ENCODE results near the gene ARFRP1.
A peak's percentile ranks its signal among the peaks of the same experiment; 100 is the strongest.

Gene ARFRP1

DNA sequence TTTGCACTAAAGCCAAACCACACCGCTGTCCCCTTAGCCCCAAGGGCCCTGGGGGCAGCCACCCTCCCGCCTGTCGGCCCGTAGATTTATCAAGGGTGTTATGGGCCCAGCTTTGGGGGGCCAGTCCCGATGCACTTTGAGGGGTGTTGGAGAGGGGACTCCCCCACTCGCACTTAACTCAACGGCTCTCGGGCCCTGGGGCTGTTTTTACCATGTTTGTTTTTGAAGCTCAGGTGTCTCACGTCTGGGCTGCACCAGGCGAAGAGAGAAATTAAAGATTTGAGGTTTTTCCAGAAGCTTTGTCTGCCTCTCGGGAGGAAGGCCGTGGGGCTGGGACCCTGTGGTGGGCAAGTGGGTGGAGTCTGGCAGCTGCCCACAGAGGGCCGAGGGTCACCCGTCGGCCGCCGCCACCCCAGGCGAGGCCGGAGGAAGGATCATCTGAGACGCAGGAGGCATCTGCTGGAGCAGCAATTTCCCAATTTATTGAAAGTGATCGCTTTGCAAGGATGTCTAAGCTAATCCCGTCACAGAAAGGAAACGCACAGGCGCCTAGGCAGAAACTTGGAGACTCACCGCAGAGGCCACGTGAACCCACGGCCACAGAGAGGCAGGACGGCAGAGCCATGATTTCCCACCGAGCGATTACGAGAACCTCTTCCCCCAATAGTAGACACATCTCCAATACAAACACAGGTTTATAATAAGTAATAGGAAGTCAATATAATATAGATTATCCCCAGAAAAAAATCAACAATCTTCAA, 35.6 kb upstream of the ARFRP1 start:
- DNase-seq (ENCODE audit: low read depth in 1 of 2, low spot score in 1 of 2), result no peak

DNA sequence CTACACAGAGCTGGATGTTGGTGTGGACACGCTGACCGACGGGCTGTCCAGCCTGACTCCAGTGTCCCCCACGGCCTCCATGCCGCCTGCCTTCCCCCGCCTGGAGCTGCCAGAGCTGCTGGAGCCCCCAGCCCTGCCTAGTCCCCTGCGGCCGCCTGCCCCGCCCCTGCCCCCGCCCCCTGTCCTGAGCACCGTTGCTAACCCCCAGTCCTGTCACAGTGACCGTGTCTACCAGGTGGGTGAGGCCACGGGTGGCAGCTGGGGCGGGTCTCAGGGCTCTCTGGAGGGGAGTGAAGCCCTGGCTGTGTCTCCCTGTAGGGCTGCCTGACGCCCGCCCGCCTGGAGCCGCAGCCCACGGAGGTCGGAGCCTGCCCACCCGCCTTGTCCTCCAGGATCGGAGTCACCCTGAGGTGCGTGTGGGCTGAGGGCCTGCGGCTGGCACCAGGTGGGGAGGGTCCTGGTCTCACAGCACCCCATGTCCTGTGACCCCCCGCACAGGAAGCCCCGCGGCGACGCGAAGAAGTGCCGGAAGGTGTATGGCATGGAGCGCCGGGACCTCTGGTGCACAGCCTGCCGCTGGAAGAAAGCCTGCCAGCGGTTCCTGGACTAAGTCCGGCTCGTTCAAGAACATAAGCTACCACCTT, 34.7 kb upstream of the ARFRP1 start:
- DNase-seq (ENCODE audit: low read depth in 1 of 2, low spot score in 1 of 2), result no peak

DNA sequence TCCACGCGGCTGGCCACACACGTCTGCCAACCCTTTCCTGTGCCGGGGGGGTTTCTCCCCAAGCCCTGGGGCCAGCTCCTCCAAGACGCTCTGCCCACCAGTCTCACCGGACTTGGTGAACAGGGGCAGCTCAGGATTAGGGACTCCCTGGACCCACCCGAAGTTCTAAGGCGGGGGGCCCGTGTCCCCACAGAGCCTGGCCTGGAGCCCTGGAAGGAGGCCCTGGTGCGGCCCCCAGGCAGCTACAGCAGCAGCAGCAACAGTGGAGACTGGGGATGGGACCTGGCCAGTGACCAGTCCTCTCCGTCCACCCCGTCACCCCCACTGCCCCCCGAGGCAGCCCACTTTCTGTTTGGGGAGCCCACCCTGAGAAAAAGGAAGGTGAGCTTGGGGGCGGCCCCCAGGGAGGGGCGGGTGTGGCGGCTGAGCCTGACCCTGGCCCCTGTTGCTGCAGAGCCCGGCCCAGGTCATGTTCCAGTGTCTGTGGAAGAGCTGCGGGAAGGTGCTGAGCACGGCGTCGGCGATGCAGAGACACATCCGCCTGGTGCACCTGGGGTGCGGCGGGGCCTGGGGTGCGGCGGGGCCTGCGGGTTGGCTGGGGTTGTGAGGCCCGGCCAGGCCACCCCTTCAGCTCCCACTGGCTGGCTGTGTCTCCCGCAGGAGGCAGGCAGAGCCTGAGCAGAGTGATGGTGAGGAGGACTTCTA, 34.1 kb upstream of the ARFRP1 start:
- no peak for DNase-seq (ENCODE audit: low read depth in 1 of 2, low spot score in 1 of 2)

DNA sequence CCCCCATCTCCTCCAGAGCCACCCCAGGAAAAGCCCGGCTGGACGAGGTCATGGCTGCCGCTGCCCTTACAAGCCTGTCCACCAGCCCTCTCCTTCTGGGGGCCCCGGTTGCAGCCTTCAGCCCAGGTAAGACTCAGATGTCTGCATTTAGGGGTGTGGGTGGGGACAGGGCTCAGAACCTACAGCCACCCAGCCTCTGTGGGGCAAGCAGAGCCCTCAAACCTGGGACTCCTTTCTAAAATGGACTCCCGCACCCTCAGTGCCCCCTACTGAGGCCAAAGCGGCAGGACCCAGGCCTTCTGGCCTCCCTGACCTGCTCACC, 33.5 kb upstream of the ARFRP1 start:
- DNase-seq (ENCODE audit: low read depth in 1 of 2, low spot score in 1 of 2), result no peak

DNA sequence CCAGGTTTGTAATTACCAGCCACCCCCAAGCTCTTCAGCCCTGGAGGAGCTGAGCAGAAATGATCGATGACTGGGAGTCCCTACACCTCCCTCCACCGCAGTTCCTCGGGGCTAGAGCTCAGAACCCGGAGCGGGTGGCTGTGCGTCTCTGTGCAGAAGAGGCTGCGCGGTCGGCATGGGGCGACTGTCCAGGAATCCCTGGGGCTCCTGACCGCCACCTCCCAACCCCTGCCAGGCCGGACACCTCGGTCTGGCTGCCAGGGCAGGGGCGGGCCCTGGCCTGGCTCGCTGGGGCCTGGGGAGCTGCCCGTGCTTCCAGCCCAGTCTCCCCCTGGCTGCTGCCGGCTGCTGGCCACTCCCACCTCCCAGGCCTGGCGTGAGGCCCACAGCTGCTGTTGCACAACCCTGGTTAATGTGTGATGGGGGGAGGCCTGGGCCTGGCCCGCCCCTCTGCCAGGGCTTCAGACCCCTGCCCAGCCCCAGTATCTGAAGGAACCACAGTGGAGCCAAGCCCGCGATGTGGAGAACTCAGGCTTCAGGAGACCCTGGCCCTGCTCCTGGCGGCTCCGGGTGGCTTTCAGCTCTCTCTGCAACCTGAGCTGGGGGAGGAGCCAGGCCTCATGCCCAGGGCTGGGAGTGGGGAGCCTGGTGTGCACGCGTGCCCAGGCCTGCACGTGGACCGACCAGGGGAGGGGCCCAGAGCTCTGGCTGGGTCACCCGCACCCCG, 33.0 kb upstream of the ARFRP1 start:
- no peak for DNase-seq (ENCODE audit: low read depth in 1 of 2, low spot score in 1 of 2)

DNA sequence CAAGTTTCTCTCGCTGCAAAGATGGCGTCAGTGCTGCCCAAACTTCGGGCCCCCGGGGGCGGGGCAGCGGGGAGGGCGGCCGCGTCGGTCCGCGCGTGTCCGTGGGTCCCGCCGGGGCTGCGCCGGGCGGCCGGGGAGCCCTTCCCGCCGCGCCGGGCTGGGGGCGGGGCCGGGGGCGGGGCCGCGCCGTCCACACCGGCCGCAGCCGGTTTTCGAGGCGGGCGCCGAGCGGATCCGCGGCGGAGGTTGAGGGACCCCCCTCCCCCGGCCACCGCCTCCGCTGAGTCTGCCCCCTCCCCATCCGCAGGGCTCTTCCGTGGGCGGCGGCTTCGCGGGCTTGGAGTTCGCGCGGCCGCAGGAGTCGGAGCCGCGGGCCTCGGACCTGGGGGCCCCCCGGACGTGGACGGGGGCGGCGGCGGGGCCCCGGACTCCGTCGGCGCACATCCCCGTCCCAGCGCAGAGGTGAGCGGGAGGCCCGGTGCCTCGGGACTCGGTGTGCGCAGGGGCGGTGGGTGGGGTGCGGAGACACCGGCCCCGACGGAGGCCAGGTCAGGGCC, 32.4 kb upstream of the ARFRP1 start:
- DNase-seq (ENCODE audit: low read depth in 1 of 2, low spot score in 1 of 2), result no peak

DNA sequence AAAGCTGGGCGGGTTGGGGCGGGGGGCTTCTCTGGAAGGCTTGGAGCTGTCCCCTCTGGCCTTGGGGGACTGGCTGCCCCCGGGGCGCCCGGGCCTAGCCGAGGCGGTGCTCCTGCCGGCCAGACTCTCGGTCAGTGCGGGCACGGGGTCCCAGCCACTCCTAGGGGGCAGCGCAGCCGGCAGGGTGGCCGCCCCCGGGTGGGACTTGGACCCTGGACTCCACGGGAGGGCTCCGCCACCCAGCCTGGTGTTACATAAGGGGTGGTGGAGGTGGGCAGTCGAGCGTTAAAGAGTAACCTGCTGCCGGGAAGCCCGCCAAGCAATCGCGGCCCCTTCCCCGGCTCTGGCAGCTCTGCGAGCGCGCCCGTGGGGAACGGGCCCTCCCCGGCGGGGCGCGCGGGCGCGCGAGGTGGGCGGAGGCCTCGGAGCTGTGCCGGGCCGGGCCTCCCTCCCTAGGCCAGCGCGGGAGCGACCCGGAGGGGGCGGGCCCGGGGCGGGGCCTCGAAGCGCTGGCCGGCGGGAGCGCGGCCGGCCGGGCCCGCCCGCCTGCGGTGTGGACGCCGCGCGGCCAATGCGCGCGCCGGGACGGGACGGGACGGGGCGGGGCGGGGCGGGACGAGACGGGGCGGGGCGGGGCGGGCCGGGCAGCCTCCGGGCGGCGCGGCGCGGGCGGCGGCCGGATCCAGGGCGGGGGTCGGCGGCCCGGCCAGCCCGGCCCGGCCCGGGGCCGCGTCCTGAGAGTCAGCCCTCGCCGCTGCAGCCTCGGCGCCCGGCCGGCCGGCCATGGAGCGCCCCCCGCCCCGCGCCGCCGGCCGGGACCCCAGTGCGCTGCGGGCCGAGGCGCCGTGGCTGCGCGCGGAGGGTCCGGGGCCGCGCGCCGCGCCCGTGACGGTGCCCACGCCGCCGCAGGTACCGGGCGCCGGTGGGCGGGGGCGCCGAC, 31.6 kb upstream of the ARFRP1 start, which contains the start of gene SLC2A4RG:
Gene SLC2A4RG (plus strand): TSS at position 647 of the 940 bp plus-strand sequence. CDS start 137 bp downstream, at position 784.
- peak in 1 of 2 donors; percentile 41 for DNase-seq (ENCODE audit: low read depth in 1 of 2, low spot score in 1 of 2)

DNA sequence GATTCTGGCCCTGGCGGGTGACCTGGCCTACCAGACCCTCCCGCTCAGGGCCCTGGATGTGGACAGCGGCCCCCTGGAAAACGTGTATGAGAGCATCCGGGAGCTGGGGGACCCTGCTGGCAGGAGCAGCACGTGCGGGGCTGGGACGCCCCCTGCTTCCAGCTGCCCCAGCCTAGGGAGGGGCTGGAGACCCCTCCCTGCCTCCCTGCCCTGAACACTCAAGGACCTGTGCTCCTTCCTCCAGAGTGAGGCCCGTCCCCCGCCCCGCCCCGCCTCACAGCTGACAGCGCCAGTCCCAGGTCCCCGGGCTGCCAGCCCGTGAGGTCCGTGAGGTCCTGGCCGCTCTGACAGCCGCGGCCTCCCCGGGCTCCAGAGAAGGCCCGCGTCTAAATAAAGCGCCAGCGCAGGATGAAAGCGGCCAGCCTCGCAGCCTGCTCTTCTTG, 30.9 kb upstream of the ARFRP1 start:
- no peak for DNase-seq (ENCODE audit: low read depth in 1 of 2, low spot score in 1 of 2)

DNA sequence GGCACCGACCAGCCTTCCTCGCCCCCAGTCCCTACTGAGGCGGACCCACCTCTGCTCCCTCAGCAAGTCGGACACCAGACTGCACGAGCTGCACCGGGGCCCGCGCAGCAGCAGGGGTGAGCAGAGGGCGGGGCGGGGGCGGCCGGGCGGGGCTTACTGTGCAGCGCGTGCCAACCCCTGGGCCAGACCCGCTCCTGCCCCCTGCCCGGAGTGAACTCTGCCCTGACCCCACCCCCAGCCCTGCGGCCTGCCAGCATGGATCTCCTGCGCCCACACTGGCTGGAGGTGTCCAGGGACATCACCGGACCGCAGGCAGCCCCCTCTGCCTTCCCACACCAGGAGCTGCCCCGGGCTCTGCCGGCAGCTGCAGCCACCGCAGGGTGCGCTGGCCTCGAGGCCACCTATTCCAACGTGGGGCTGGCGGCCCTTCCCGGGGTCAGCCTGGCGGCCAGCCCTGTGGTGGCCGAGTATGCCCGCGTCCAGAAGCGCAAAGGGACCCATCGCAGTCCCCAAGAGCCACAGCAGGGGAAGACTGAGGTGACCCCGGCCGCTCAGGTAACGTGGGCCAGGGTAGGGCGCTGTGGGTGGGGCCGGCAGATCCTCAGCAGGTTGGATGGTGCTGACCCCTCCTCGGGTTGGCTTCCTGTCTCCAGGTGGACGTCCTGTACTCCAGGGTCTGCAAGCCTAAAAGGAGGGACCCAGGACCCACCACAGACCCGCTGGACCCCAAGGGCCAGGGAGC, 30.3 kb upstream of the ARFRP1 start:
- no peak for DNase-seq (ENCODE audit: low read depth in 1 of 2, low spot score in 1 of 2)

DNA sequence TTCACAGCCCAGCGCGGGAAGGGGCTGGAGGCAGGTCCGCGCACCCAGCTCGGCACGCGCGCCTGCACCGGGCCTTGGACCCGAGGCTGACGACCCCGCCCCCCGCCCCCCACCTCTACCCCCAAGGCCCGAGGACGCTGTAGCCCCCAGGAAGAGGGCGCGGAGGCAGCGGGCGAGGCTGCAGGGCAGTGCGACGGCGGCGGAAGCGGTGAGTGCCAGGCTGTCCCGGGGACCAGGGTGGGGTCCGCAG, 29.8 kb upstream of the ARFRP1 start:
- DNase-seq (ENCODE audit: low read depth in 1 of 2, low spot score in 1 of 2), result no peak

DNA sequence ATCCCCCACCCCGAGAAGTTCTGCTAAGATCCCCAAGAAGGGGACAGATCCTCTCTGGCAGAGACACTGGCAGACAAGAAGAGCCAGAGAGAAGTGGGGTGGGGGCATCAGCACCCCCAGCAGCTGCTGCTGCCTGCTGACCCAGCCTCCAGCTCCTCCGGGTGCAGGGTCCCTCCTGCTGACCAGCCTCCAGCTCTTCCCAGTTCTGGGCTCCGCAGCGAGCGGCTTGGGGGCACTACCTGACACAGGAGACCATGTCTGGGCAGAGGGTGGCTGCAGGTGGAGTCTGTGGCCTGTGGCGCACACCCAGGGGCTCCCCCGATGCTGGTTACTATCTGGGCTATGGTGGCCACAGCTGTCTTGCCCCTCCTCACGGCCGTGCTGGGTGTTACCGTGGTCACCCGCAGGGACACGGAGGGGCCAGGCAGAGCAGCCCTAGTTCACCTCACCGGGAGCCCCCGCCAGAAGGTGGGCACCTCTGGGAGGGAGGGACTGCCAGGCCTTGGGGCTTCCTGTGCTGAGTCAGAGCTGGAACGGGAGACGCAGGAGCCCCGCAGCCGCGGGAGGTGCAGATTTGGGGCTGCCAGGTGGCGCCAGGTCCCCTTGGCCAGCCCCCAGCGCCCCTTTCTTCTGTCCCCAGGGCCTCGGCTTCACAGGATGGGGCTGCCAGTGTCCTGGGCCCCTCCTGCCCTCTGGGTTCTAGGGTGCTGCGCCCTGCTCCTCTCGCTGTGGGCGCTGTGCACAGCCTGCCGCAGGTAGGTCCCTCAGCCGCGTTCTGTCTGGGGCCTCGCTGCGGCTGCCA, 29.3 kb upstream of the ARFRP1 start:
- no peak for DNase-seq (ENCODE audit: low read depth in 1 of 2, low spot score in 1 of 2)

DNA sequence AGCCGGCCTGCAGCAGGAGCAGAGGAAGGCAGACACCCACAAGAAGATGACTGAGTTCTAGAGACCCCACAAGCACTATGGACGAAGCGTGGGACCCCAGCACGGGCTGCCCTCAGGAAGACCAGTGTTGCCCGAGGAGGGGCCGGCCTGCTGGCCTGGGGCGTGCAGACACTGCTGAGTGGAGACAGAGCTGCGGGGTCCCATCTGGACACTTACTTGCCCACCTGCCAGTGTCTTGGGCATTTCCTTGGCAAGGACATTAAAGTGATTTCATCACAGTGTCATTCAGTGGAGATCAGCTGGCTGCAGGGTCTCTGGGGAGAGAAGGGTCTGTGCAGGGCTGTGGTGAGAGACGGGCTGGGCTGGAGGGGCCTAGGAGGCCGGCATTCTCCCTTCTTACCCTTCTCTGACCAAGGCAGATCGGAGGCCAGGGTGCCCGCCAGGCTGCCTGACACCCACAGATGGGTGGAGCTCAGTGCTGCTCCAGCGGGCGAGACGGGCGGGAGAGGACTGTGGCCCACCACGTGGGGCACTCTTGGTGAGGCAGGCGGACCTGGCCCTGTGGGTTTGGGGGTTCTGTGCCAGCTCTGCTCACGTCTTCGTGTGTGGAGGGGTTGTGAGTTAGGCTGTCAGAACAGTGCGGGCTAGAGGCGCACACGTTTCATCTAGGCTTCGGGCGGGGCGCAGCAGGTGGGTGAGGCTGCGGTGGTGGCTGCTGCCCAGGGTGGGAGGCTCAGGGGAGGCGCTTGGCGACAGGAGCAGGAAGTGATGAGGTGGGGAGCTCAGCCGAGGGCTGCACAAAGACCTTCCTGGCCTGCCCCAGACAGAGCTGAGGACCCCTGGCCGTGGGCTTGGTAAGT, 28.3 kb upstream of the ARFRP1 start, which contains the start of gene LIME1:
Gene LIME1 (plus strand): TSS at position 806 of the 860 bp plus-strand sequence. CDS start 886 bp downstream, outside the sequence.
- peak in 1 of 2 donors; percentile 53 for DNase-seq (ENCODE audit: low read depth in 1 of 2, low spot score in 1 of 2)

DNA sequence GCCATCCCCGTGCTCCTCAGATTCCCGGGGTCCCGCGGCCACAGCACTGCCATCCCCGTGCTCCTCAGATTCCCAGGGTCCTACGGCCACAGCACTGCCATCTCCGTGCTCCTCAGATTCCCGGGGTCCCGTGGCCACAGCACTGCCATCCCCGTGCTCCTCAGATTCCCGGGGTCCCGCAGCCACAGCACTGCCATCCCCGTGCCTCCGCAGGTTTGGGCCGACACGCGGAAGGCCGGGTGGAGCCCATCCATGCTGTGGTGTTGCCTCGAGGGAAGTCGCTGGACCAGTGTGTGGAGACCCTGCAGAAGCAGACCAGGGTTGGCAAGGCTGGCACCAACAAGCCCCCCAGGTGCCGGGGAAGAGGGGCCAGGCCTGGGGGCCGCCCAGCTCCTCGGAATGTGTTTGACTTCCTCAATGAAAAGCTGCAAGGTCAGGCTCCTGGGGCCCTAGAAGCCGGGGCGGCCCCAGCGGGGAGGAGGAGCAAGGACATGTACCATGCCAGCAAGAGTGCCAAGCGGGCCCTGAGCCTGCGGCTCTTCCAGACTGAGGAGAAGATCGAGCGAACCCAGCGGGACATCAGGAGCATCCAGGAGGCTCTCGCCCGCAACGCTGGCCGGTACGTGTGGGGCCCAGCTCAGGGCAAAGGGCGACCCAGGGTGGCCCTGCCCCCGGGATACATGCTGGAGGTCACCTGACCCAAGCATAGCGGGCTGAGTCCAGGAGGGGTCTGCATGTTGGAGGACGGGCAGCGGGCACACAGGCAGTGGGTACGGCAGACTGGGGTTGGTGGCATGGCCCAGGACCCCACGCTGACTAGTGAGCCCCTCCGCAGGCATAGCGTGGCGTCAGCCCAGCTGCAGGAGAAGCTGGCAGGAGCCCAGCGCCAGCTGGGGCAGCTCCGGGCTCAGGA, 27.4 kb upstream of the ARFRP1 start:
- DNase-seq (ENCODE audit: low read depth in 1 of 2, low spot score in 1 of 2), result no peak

DNA sequence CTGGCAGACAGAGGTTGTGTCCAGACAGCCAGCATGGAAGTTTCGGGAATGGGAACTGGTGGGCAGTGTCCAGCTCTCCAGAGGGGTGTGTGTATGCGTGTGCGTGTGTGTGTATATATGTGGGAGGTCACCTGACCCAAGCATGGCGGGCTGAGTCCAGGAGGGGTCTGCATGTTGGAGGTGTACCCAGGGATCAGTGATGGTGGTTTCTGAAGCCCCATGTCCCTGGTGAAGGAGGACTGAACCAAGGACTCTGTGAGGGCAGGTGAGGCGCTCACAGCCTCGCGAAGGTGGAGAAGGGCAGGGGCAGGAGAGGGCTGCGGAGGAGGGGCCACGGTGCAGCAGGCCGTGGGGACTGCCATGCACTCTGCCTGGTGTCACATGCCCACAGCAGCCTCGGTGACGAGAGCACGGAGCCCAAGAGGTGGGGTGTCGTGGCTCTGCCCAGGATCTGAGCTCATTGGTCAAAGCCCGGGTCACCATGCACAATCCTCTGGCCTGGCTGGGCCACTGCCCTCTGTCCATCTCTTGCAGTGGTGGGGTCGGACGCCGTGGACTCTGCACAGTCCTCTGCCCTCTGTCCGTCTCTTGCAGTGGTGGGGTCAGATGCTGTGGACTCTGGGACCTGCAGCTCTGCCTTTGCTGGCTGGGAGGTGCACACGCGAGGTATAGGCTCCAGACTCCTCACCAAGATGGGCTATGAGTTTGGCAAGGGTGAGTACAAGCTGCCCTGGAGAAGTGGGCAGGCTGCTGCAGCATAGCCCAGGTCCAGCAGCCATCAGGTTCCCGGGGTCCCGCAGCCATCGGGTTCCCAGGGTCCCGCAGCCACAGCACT, 26.6 kb upstream of the ARFRP1 start:
- no peak for DNase-seq (ENCODE audit: low read depth in 1 of 2, low spot score in 1 of 2)

DNA sequence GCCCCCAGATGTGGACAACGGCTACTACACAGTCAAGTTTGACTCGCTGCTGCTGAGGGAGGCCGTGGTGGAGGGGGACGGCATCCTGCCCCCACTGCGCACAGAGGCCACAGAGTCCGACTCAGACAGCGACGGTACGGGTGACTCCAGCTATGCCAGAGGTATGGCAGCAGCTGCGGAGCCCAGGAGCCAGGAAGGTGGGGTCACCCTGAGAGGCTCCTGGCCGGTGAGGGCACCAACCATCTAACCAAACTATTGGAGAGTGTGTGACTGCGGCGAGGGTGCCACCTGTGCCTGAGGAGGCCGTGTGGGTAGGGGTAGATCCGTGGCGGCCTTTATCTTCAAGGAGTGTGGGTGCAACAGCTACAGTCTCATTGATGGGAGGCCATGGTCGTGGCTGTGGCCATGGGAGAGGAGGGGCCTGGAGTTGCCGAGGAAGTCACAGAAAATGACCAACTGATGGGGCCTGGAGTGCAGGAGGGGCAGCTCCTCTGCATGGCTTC, 25.9 kb upstream of the ARFRP1 start:
- no peak for DNase-seq (ENCODE audit: low read depth in 1 of 2, low spot score in 1 of 2)

DNA sequence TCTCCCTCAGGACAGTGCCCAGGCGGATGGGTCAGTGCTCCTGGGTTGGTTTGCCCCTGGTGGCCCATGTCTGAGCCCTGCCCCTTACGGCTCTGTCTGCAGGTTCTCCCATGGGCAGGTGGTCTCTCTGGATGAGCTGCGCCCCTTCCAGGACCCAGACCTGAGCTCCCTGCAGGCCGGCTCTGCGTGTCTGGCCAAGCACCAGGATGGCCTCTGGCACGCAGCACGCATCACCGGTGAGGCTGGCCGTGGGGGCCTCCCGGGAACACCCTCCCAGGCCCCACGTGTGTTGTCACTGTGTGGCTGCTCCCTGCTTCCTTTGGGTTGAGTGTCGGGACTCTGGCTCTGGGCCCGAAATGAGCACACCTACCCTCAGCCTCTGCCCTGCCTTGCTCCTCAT, 25.3 kb upstream of the ARFRP1 start:
- DNase-seq (ENCODE audit: low read depth in 1 of 2, low spot score in 1 of 2), result no peak

Data from stimulated activated CD4-positive, alpha-beta T cell treated with anti-CD3 and anti-CD28 coated beads, Interleukin-15, amount 100 ng/mL, for 1 hour (primary cell).